Measurements from ENCODE around the gene PLD5. TPM values are rescaled to one million over a fixed set of nuclear protein-coding genes. Genes with fewer than 3 reads are reported as not detected.
"Not testable (repeated sequence)": the region's sequence is repeated elsewhere in the genome, so short reads cannot be mapped to it uniquely, and the experiment has no call there.

Gene PLD5
- total and polyA plus RNA-seq, 11 donors = 0.05 to 0.96 (median 0.21) TPM; not detected in 2

DNA sequence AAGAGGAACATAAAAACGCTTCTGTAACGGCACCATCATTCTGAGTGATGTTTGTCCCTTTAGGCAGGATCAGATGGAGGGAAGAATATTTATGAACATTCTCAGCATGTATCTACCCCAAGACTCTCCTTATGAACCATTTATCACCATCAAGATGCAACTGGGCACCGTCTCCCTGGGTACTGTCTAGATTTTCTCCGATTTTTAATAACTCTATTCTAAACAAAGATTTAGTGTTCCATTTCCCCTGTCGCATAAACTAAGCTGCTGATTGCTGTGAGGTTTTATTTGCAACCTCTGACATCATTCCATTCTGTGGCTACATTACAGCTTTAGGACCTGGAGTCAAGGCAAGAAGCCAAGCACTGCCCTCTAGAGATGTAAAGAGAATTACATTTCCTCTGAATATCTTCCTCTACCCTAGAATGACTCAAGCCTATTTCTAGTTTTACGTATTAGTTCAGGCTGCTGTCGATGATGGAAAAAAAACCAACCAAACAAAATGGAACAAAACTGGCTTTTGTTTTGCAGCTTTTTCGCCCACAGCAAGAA is 395.5 kb downstream of the PLD5 start:
- intact Hi-C loops (cut with DNase I) = no loop called here
- ATAC-seq (no peak), DNase-seq (no peak)
- peaks cover 0 to 10% (median 0%) of the 10 kb centered on the region in 12 donors for H3K9me3 ChIP-seq
- no peaks in the 10 kb centered on the region for H3K36me3 ChIP-seq
- no peak overlapping the region for H3K4me3 ChIP-seq
- no peaks in the 10 kb centered on the region for H3K4me1 ChIP-seq
- WGBS, 4 donors = 57 to 63% (median 59%) methylated on average over 8 of the region's 8 CpGs
- H3K27me3 ChIP-seq = no peaks in the 10 kb centered on the region
- TF ChIP-seq POLR2A (IDR thresholded peaks at IDR 0.05) = no peak
- TF ChIP-seq, protein P1, sequence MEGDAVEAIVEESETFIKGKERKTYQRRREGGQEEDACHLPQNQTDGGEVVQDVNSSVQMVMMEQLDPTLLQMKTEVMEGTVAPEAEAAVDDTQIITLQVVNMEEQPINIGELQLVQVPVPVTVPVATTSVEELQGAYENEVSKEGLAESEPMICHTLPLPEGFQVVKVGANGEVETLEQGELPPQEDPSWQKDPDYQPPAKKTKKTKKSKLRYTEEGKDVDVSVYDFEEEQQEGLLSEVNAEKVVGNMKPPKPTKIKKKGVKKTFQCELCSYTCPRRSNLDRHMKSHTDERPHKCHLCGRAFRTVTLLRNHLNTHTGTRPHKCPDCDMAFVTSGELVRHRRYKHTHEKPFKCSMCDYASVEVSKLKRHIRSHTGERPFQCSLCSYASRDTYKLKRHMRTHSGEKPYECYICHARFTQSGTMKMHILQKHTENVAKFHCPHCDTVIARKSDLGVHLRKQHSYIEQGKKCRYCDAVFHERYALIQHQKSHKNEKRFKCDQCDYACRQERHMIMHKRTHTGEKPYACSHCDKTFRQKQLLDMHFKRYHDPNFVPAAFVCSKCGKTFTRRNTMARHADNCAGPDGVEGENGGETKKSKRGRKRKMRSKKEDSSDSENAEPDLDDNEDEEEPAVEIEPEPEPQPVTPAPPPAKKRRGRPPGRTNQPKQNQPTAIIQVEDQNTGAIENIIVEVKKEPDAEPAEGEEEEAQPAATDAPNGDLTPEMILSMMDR (IDR thresholded peaks at IDR 0.05) = peak in 1 of 12 donors; percentile 7
- no peak overlapping the region for H3K27ac ChIP-seq

DNA sequence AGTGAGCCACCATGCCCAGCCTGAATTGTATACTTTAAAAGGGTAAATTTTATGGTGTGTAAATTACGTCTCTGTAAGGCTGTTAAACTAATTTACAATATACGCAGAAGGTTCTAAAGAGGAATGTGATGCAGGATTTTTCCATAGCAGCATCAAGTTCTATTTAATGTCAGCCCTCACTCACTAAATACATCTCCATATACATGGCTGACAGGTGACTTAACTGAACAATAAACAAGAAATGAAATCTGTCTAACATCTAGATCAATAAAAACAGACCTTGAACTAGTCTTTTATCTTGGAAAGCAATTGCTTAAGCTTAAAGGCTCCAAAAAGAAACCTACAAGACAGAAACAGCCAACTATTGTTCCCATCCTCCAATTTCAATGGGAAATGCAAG is 404.1 kb downstream of the PLD5 start:
- no peaks in the 10 kb centered on the region for H3K4me1 ChIP-seq
- DNase-seq (no peak), ATAC-seq (no peak)
- H3K9me3 ChIP-seq = peaks cover 0 to 4% (median 0%) of the 10 kb centered on the region in 12 donors
- no peaks in the 10 kb centered on the region for H3K27me3 ChIP-seq
- no peak overlapping the region for H3K4me3 ChIP-seq
- intact Hi-C loops (cut with DNase I) = no loop called here
- TF ChIP-seq POLR2A (IDR thresholded peaks at IDR 0.05) = no peak
- TF ChIP-seq, protein P1 (IDR thresholded peaks at IDR 0.05) = no peak
- 76 to 89% (median 82%) methylated on average over 2 of the region's 2 CpGs for WGBS, 4 donors
- no peaks in the 10 kb centered on the region for H3K36me3 ChIP-seq
- H3K27ac ChIP-seq = no peak overlapping the region

DNA sequence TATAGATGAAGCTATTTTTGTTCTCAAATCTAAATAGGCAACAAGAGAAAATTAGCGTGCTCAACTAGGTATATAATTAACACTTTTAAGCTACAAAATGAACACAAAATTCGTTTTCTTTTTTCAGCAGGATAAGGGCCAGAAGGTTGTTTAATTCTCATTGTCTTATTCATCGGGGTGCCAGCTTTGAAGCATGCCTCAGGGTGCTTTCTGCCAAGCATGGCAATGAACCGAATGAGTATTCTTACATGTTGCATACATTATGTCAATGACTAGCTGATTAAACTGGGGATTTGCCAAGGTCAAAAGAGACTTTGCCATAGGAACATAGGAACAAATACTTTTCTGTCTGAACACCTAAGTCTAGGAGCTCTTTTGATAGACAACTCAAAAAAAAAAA is 423.6 kb downstream of the PLD5 start:
- WGBS, 4 donors = 69 to 79% (median 74%) methylated on average over 4 of the region's 4 CpGs

DNA sequence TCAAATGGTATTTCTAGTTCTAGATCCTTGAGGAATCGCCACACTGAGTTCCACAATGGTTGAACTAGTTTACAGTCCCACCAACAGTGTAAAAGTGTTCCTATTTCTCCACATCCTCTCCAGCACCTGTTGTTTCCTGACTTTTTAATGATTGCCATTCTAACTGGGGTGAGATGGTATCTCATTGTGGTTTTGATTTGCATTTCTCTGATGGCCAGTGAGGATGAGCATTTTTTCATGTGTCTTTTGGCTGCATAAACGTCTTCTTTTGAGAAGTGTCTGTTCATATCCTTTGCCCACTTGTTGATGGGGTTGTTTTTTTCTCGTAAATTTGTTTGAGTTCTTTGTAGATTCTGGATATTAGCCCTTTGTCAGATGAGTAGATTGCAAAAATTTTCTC is 427.2 kb downstream of the PLD5 start:
- H3K27me3 ChIP-seq; H3K27ac ChIP-seq; H3K9me3 ChIP-seq; H3K4me3 ChIP-seq; DNase-seq; H3K4me1 ChIP-seq; ATAC-seq; H3K36me3 ChIP-seq; intact Hi-C loops (cut with DNase I): not testable (repeated sequence)
- WGBS, 4 donors = 62 to 70% (median 66%) methylated on average over 3 of the region's 3 CpGs

More for the DNA sequence above, 423.6 kb downstream of the PLD5 start:
- Histone ChIP-seq H3K9me3 (no peaks in the 10 kb centered on the region), H3K27ac (no peak overlapping the region), H3K27me3 (no peaks in the 10 kb centered on the region), H3K36me3 (no peaks in the 10 kb centered on the region), H3K4me1 (no peaks in the 10 kb centered on the region), H3K4me3 (no peak overlapping the region)
- DNase-seq (no peak), ATAC-seq (no peak)
- TF ChIP-seq POLR2A (IDR thresholded peaks at IDR 0.05) = no peak
- TF ChIP-seq, protein P1 (IDR thresholded peaks at IDR 0.05) = no peak
- intact Hi-C loops (cut with DNase I) = no loop called here

DNA sequence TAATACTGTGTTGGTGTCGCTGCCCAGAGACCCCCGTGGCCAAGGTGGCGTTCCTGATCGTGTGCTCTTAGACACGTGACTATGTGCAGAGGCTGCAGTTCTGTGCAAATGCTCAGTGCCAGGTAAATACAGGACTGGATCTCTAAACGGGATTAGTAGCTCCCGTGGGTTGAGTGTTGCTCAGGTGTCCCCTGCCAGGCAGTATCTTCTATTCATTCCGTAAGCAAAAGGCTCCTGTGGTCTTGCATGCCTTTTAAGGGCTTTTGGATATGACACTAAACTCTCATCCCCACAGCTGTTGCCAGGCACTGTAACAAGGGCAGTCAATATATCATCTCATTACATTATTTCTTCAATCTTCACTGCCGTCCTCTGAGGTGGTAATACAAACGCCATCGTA is 431.4 kb downstream of the PLD5 start:
- intact Hi-C loops (cut with DNase I) = no loop called here
- WGBS, 4 donors = 66 to 81% (median 68%) methylated on average over 11 of the region's 11 CpGs

More for the DNA sequence above, 431.4 kb downstream of the PLD5 start:
- Histone ChIP-seq H3K27me3 (peaks cover 0 to 2% (median 0%) of the 10 kb centered on the region in 9 donors), H3K27ac (no peak overlapping the region), H3K4me3 (no peak overlapping the region), H3K4me1 (no peaks in the 10 kb centered on the region), H3K9me3 (no peaks in the 10 kb centered on the region), H3K36me3 (no peaks in the 10 kb centered on the region)
- TF ChIP-seq POLR2A (IDR thresholded peaks at IDR 0.05) = no peak
- TF ChIP-seq, protein P1 (IDR thresholded peaks at IDR 0.05) = no peak
- DNase-seq (no peak), ATAC-seq (no peak)
